Vagina (tissue), 2 donors: ENCODE data around the gene CHD9.

Experiments
- POLR2A ChIP-seq, 2 donors: fragments of 450-650 bp; IDR thresholded peaks; one replicate each; pipeline ENCODE4 v1.6.1; 2017; ENCODE audit warnings: antibody characterized with exemption in 2 of 2, mild to moderate bottlenecking in 2 of 2, moderate library complexity in 2 of 2
- POLR2AphosphoS5 ChIP-seq, 2 donors: sonication (generic); formaldehyde crosslinking; IDR thresholded peaks; one replicate each; pipeline ENCODE4 v1.9.0; 2017; ENCODE audit warnings: antibody characterized with exemption in 2 of 2, mild to moderate bottlenecking in 2 of 2, low read depth in 1 of 2; ENCODE audit not compliant: insufficient read depth in 1 of 2
- TF ChIP-seq, protein P1 (sequence below), 3 experiments: fragments of 450-650 bp in 2 of 3; fragments of 200-600 bp in 1 of 3; sonication (generic) in 1 of 3; IDR thresholded peaks; one replicate each; pipeline ENCODE4 v1.5.1; 2017 to 2019; ENCODE audit warnings: antibody characterized with exemption in 3 of 3, mild to moderate bottlenecking in 2 of 3, moderate library complexity in 2 of 3

DNA sequence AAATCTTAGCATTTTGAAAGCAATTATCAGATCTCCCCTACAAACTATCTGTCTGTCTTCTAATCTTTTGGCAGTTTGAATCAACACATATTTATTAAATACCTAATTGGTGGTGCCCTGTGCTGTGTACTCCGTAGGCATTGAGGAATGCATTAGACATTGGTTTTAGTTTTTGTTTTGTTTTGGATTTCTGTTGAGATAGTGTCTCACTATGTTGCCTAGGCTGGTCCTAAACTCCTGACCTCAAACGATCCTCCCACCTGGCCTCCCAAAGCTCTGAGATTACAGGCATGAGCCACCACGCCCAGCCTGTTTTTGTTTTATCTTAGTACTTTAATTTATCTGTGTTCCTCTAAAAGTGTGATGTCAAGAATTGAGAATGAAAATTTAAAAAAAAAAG lies 254.7 kb downstream of the CHD9 start:
- TF ChIP-seq, protein P1, sequence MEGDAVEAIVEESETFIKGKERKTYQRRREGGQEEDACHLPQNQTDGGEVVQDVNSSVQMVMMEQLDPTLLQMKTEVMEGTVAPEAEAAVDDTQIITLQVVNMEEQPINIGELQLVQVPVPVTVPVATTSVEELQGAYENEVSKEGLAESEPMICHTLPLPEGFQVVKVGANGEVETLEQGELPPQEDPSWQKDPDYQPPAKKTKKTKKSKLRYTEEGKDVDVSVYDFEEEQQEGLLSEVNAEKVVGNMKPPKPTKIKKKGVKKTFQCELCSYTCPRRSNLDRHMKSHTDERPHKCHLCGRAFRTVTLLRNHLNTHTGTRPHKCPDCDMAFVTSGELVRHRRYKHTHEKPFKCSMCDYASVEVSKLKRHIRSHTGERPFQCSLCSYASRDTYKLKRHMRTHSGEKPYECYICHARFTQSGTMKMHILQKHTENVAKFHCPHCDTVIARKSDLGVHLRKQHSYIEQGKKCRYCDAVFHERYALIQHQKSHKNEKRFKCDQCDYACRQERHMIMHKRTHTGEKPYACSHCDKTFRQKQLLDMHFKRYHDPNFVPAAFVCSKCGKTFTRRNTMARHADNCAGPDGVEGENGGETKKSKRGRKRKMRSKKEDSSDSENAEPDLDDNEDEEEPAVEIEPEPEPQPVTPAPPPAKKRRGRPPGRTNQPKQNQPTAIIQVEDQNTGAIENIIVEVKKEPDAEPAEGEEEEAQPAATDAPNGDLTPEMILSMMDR (IDR thresholded peaks at IDR 0.05) = no peak
- TF ChIP-seq POLR2AphosphoS5 (IDR thresholded peaks at IDR 0.05; ENCODE audit: insufficient read depth in 1 of 2, low read depth in 1 of 2) (no peak), POLR2A (IDR thresholded peaks at IDR 0.05) (no peak)
